H1 (cell line): ENCODE measurements around the gene LRP1. TPM values are rescaled to one million over a fixed set of nuclear protein-coding genes. Genes with fewer than 3 reads are reported as not detected.

ENCODE experiments used
- ATF3 ChIP-seq: IDR thresholded peaks from 2 replicates; pipeline ENCODE4 v1.6.1; 2011; ENCODE audit warnings: low read depth, mild to moderate bottlenecking, low read length; ENCODE audit not compliant: insufficient read depth
- BCL11A ChIP-seq, 2 experiments: IDR thresholded peaks; one replicate each; pipeline ENCODE4 v1.6.1; 2011; ENCODE audit warnings: low read depth in 2 of 2, low read length in 2 of 2, mild to moderate bottlenecking in 2 of 2
- CBX5 ChIP-seq: fragments of 300-800, 300-1000 bp; sonication (generic); IDR thresholded peaks from 2 replicates; pipeline ENCODE4 v1.7.1; 2016; ENCODE audit warnings: antibody characterized with exemption, low read length, low read depth
- KDM1A ChIP-seq: fragments of 200-600, 300-600 bp; sonication (generic); IDR thresholded peaks from 2 replicates; pipeline ENCODE4 v1.7.1; 2016; ENCODE audit warnings: mild to moderate bottlenecking, low read length, borderline replicate concordance
- RAD21 ChIP-seq, 2 experiments: IDR thresholded peaks in 1 of 2; conservative IDR thresholded peaks in 1 of 2; 2 replicates each; pipeline ENCODE4 v1.6.1; 2011; ENCODE audit warnings: low read depth in 2 of 2, low read length in 2 of 2, improper control_type of control experiment in 1 of 2, inconsistent platforms in 1 of 2, mild to moderate bottlenecking in 1 of 2, moderate library complexity in 1 of 2
- SP2 ChIP-seq: IDR thresholded peaks from 2 replicates; pipeline ENCODE4 v1.6.1; 2012; ENCODE audit warnings: mild to moderate bottlenecking, low read length, inconsistent platforms
- TCF12 ChIP-seq: IDR thresholded peaks from 2 replicates; pipeline ENCODE4 v1.6.1; 2011; ENCODE audit warnings: low read depth, mild to moderate bottlenecking, low read length
- YY1 ChIP-seq: IDR thresholded peaks from 2 replicates; pipeline ENCODE4 v1.6.1; 2011; ENCODE audit warnings: low read depth, mild to moderate bottlenecking, low read length
- polyA plus RNA-seq, 7 experiments: library from polyadenylated mRNA; depleted of rRNA in 3 of 7; stranded (reverse) in 5 of 7; unstranded in 2 of 7; fragments of >200 nt in 5 of 7; fragments of 200-250 nt in 2 of 7; gene quantifications; 1 replicate in 5 of 7; 2 replicates in 1 of 7; 4 replicates in 1 of 7; pipeline versions ENCODE4 v1.2.1 to v1.2.3, GENCODE V29; 2011 to 2013; ENCODE audit warnings: missing spikeins in 2 of 7, mixed read lengths in 2 of 7
- total RNA-seq: library from RNA; stranded (reverse); fragmentation: NEBNext Ultra II Directional; extraction: Animal tissue kit (Norgen Biotek cat#: 25700); gene quantifications from 2 replicates; pipeline ENCODE4 v1.2.1, GENCODE V29; 2021

Gene LRP1
- total and polyA plus RNA-seq, 2 of the 8 experiments (the other 6 are each of a cell fraction or from before 2014, with no cell fraction given): 35.3 to 92.5 TPM

GRCh38 chr12:57129889-57130288 lies 1.6 kb downstream of the LRP1 start (continued):
- no peak for TF ChIP-seq RAD21 (IDR thresholded peaks at IDR 0.05 in 1 of 2, conservative IDR thresholded peaks at IDR 0.05 in 1 of 2; ENCODE audit: low read depth in 2 of 2, low read length in 2 of 2)
- no peak for TF ChIP-seq ATF3
- TF ChIP-seq TCF12: no peak
- no peak for TF ChIP-seq KDM1A
- TF ChIP-seq CBX5: no peak
- TF ChIP-seq SP2: no peak
- TF ChIP-seq YY1: no peak
- TF ChIP-seq BCL11A (IDR thresholded peaks at IDR 0.05; ENCODE audit: low read depth in 2 of 2, low read length in 2 of 2): no peak
